Endothelial cell of umbilical vein (primary cell): Measurements from ENCODE around the gene DDX10. TPM values are rescaled to one million over a fixed set of nuclear protein-coding genes. Genes with fewer than 3 reads are reported as not detected.

Source experiments
- BruUV-seq: library from RNA; stranded (reverse); fragments of 400-500 nt; replicated peaks from 2 replicates; lab custom pipeline; 2021; lab: Mats Ljungman, UMichigan
- CTCF ChIA-PET: fragments of 300-600, 350-600 bp; sonication (Branson Sonifier 250); formaldehyde crosslinking; loops from one replicate; lab custom pipeline; 2021; ENCODE audit warnings: antibody characterized with exemption, inconsistent platforms; lab: Charles Lee
- POLR2A ChIA-PET: fragments of 300-600, 350-600 bp; sonication (Branson Sonifier 250); formaldehyde crosslinking; loops from one replicate; lab custom pipeline; 2021; ENCODE audit warnings: antibody characterized with exemption, inconsistent platforms; lab: Charles Lee
- DNase-seq: peaks from one replicate; pipeline ENCODE4 v3.0.0-alpha.2; 2011; ENCODE audit warnings: low read depth, low spot score
- FAIRE-seq: peaks from 2 replicates; lab custom pipeline; 2011; peaks lifted over from hg19 to GRCh38; lab: Jason Lieb, UNC
- H2AFZ ChIP-seq: 2 replicates; pipeline ENCODE4 v1.6.0; 2012; ENCODE audit warnings: low read depth, low read length, control low read depth, inconsistent platforms
- H3K27ac ChIP-seq: 2 replicates; pipeline ENCODE4 v1.5.1; 2011; ENCODE audit warnings: low read depth, mild to moderate bottlenecking, control low read depth, low read length, moderate library complexity; ENCODE audit not compliant: insufficient read depth
- H3K27me3 ChIP-seq, 2 experiments: 2 replicates each; pipeline versions ENCODE4 v1.6.0 to v1.6.1; 2011; ENCODE audit warnings: low read length in 2 of 2, mixed read lengths in 1 of 2; ENCODE audit not compliant: control insufficient read depth in 2 of 2, insufficient read depth in 2 of 2
- H3K36me3 ChIP-seq, 2 experiments: 2 replicates in 1 of 2; 3 replicates in 1 of 2; pipeline ENCODE4 v1.5.1; 2011; ENCODE audit warnings: low read length in 2 of 2, mild to moderate bottlenecking in 1 of 2, moderate library complexity in 1 of 2; ENCODE audit not compliant: control insufficient read depth in 2 of 2, insufficient read depth in 2 of 2; ENCODE audit errors: extremely low read depth in 1 of 2
- H3K4me1 ChIP-seq: 3 replicates; pipeline ENCODE4 v1.5.1; 2011; ENCODE audit warnings: mild to moderate bottlenecking, low read length; ENCODE audit not compliant: control insufficient read depth, insufficient read depth; ENCODE audit errors: extremely low read depth
- H3K4me2 ChIP-seq: 2 replicates; pipeline ENCODE4 v1.6.1; 2011; ENCODE audit warnings: low read length, control low read depth, mixed read lengths; ENCODE audit not compliant: insufficient read depth
- H3K4me3 ChIP-seq, 3 experiments: fragments of 200-600 bp in 1 of 3; sonication (generic), shearing (Covaris generic) in 1 of 3; replicated peaks in 1 of 3; 2 replicates each; pipeline ENCODE4 v1.5.1; 2011 to 2016; ENCODE audit warnings: control low read depth in 3 of 3, low read length in 3 of 3, mild to moderate bottlenecking in 2 of 3, inconsistent platforms in 1 of 3, low read depth in 1 of 3, moderate library complexity in 1 of 3; ENCODE audit not compliant: insufficient read depth in 1 of 3
- H3K79me2 ChIP-seq: 2 replicates; pipeline ENCODE4 v1.6.0; 2012; ENCODE audit warnings: low read length, inconsistent platforms; ENCODE audit not compliant: control insufficient read depth, insufficient read depth
- H3K9ac ChIP-seq: replicated peaks from 2 replicates; pipeline ENCODE3; 2011; ENCODE audit warnings: low read length, control low read depth; ENCODE audit not compliant: insufficient read depth; ENCODE audit errors: extremely low read depth
- H3K9me1 ChIP-seq: replicated peaks from 3 replicates; pipeline ENCODE4 v1.6.0; 2011; ENCODE audit warnings: mild to moderate bottlenecking, low read length; ENCODE audit not compliant: control insufficient read depth, insufficient read depth; ENCODE audit errors: extremely low read depth
- H3K9me3 ChIP-seq: replicated peaks from 2 replicates; pipeline ENCODE4 v1.5.1; 2012; ENCODE audit warnings: low read length, inconsistent platforms; ENCODE audit not compliant: control insufficient read depth, insufficient read depth
- H4K20me1 ChIP-seq: replicated peaks from 2 replicates; pipeline ENCODE3; 2011; ENCODE audit warnings: mild to moderate bottlenecking, low read length; ENCODE audit not compliant: control insufficient read depth, insufficient read depth; ENCODE audit errors: extremely low read depth
- CTCF ChIP-seq, 2 donors: IDR thresholded peaks; 1 replicate in 1 of 2; 2 replicates in 1 of 2; pipeline ENCODE4 v1.5.1; 2011; ENCODE audit warnings: low read length in 2 of 2, mild to moderate bottlenecking in 2 of 2, moderate library complexity in 2 of 2, control low read depth in 1 of 2, inconsistent platforms in 1 of 2, low read depth in 1 of 2; ENCODE audit not compliant: insufficient read depth in 1 of 2; ENCODE audit errors: extremely low read depth in 1 of 2
- EZH2 ChIP-seq: IDR thresholded peaks from 2 replicates; pipeline ENCODE4 v1.6.1; 2012; ENCODE audit warnings: borderline replicate concordance, low read depth, mild to moderate bottlenecking, moderate library complexity, low read length, inconsistent platforms; ENCODE audit not compliant: severe bottlenecking
- FOS ChIP-seq: IDR thresholded peaks from 2 replicates; pipeline ENCODE4 v1.6.1; 2011; ENCODE audit warnings: mild to moderate bottlenecking, low read length, moderate library complexity, borderline replicate concordance; ENCODE audit not compliant: insufficient read depth
- GATA2 ChIP-seq: IDR thresholded peaks from 2 replicates; pipeline ENCODE4 v1.7.0; 2011; ENCODE audit warnings: low read depth, mild to moderate bottlenecking, moderate library complexity, mixed read lengths, low read length; ENCODE audit not compliant: insufficient read length, insufficient read depth
- JUN ChIP-seq: IDR thresholded peaks from 2 replicates; pipeline ENCODE4 v1.6.1; 2011; ENCODE audit warnings: borderline replicate concordance, low read depth; ENCODE audit not compliant: insufficient read length, insufficient read depth
- MYC ChIP-seq: IDR thresholded peaks from one replicate; pipeline ENCODE4 v1.6.1; 2011; ENCODE audit warnings: mild to moderate bottlenecking, low read depth, low read length
- POLR2A ChIP-seq: IDR thresholded peaks from 2 replicates; pipeline ENCODE4 v1.6.1; 2012; ENCODE audit warnings: low read depth, mild to moderate bottlenecking, control low read depth, low read length
- POLR2AphosphoS5 ChIP-seq: IDR thresholded peaks from 2 replicates; pipeline ENCODE4 v1.6.1; 2012; ENCODE audit warnings: low read depth, mild to moderate bottlenecking, control low read depth, low read length, moderate library complexity; ENCODE audit not compliant: insufficient read depth
- dilution Hi-C: fragments of 300-500 bp; cut with MboI; formaldehyde crosslinking; loops from one replicate; pipeline ENCODE4 v1.15.0; 2019; ENCODE audit warnings: low sequenced_read_pairs; ENCODE audit not compliant: extremely low pct_ligation_motif_present
- intact Hi-C: fragments of 100-400 bp; cut with micrococcal nuclease; formaldehyde crosslinking; loops from one replicate; pipeline ENCODE4 v1.10.0; 2022
- polyA plus RNA-seq, 4 experiments: library from polyadenylated mRNA; depleted of rRNA in 3 of 4; stranded (reverse) in 3 of 4; unstranded in 1 of 4; fragments of >200 nt; gene quantifications; 2 replicates each; pipeline versions ENCODE4 v1.2.1 to v1.2.3, GENCODE V29; 2011 to 2012; ENCODE audit warnings: missing spikeins in 1 of 4
- total RNA-seq: library from RNA; stranded (reverse); gene quantifications from 2 replicates; pipeline ENCODE4 v1.2.3, GENCODE V29; 2021
- TF ChIP-seq, protein P1 (sequence below): IDR thresholded peaks from 2 replicates; pipeline ENCODE4 v1.6.1; 2011; ENCODE audit not compliant: insufficient read depth, insufficient read length

Gene DDX10
- total and polyA plus RNA-seq, 2 donors (not counting 3 experiments of a cell fraction or from before 2014, with no cell fraction given): 29.8 to 35.2 TPM

GRCh38 chr11:108807262-108807661 is 142.4 kb downstream of the DDX10 start:
- BruUV-seq: no TSS peak
- no peaks in the 10 kb centered on the region for H3K36me3 ChIP-seq
- H3K4me1 ChIP-seq: no peaks in the 10 kb centered on the region
- TF ChIP-seq POLR2A: no peak
- TF ChIP-seq JUN: no peak
- TF ChIP-seq GATA2: no peak
- no peak for TF ChIP-seq POLR2AphosphoS5
- TF ChIP-seq, protein P1, sequence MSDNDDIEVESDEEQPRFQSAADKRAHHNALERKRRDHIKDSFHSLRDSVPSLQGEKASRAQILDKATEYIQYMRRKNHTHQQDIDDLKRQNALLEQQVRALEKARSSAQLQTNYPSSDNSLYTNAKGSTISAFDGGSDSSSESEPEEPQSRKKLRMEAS: no peak
- no peak for TF ChIP-seq CTCF (IDR thresholded peaks at IDR 0.05; ENCODE audit: extremely low read depth in 1 of 2, insufficient read depth in 1 of 2, low read depth in 1 of 2, low read length in 2 of 2)
- TF ChIP-seq MYC: no peak
- no peak for TF ChIP-seq EZH2
- no peak for TF ChIP-seq FOS
- DNase-seq: no peak
- H3K27ac ChIP-seq: no peak overlapping the region
- H2AFZ ChIP-seq: no peak overlapping the region
- H3K9ac ChIP-seq: no peak overlapping the region
- no peaks in the 10 kb centered on the region for H4K20me1 ChIP-seq
- ChIA-PET POLR2A (no interaction called here), CTCF (no interaction called here)
- H3K9me3 ChIP-seq: no peaks in the 10 kb centered on the region
- H3K4me3 ChIP-seq: no peak overlapping the region
- dilution Hi-C loops (no loop called here), intact Hi-C loops (no loop called here)
- FAIRE-seq: no peak
- H3K27me3 ChIP-seq: no peaks in the 10 kb centered on the region
- no peaks in the 10 kb centered on the region for H3K9me1 ChIP-seq
- H3K4me2 ChIP-seq: no peak overlapping the region
- H3K79me2 ChIP-seq: no peaks in the 10 kb centered on the region
